HepG2 (cell line): ENCODE measurements around the gene TMEM156. TPM values are rescaled to one million over a fixed set of nuclear protein-coding genes. Genes with fewer than 3 reads are reported as not detected.

Experiments used
- AHR ChIP-seq: IDR thresholded peaks from 2 replicates; pipeline ENCODE4 v1.6.1; 2018; ENCODE audit warnings: missing genetic modification reagents, missing compliant biosample characterization
- ARID2 ChIP-seq: sonication (generic); formaldehyde crosslinking; IDR thresholded peaks from 2 replicates; pipeline ENCODE4 v1.8.1; 2022; ENCODE audit warnings: mild to moderate bottlenecking, missing genetic modification reagents, borderline replicate concordance
- ATF1 ChIP-seq: IDR thresholded peaks from 2 replicates; pipeline ENCODE4 v1.6.1; 2016; ENCODE audit warnings: mild to moderate bottlenecking, control low read depth
- ATF2 ChIP-seq: sonication (generic); formaldehyde crosslinking; IDR thresholded peaks from 2 replicates; pipeline ENCODE4 v1.4.0; 2020; ENCODE audit warnings: missing genetic modification reagents
- CBFB ChIP-seq: sonication (generic); formaldehyde crosslinking; IDR thresholded peaks from 2 replicates; pipeline ENCODE4 v1.4.0; 2020; ENCODE audit warnings: missing genetic modification reagents
- HIVEP1 ChIP-seq: sonication (generic); formaldehyde crosslinking; IDR thresholded peaks from 2 replicates; pipeline ENCODE4 v1.4.0; 2020; ENCODE audit warnings: mild to moderate bottlenecking, missing genetic modification reagents
- HMG20A ChIP-seq: IDR thresholded peaks from 2 replicates; pipeline ENCODE4 v1.6.1; 2016; ENCODE audit warnings: borderline replicate concordance
- HNF4G ChIP-seq, 2 experiments: sonication (generic) in 1 of 2; formaldehyde crosslinking in 1 of 2; IDR thresholded peaks; 2 replicates each; pipeline versions ENCODE4 v1.4.0 to v1.6.1; 2011 to 2020; ENCODE audit warnings: borderline replicate concordance in 2 of 2, low read depth in 2 of 2, mild to moderate bottlenecking in 2 of 2, low read length in 1 of 2, missing genetic modification reagents in 1 of 2, moderate library complexity in 1 of 2
- KAT8 ChIP-seq: IDR thresholded peaks from 2 replicates; pipeline ENCODE4 v1.6.1; 2016; ENCODE audit warnings: missing genetic modification reagents, missing compliant biosample characterization
- NFIC ChIP-seq: IDR thresholded peaks from 2 replicates; pipeline ENCODE4 v1.6.1; 2012; ENCODE audit warnings: mild to moderate bottlenecking, low read length, inconsistent platforms
- NONO ChIP-seq, 2 experiments: fragments of 450-650 bp in 1 of 2; sonication (generic) in 1 of 2; formaldehyde crosslinking in 1 of 2; IDR thresholded peaks in 1 of 2; conservative IDR thresholded peaks in 1 of 2; 2 replicates each; pipeline versions ENCODE4 v1.6.1 to v1.8.0; 2017 to 2022; ENCODE audit warnings: mild to moderate bottlenecking in 1 of 2, missing genetic modification reagents in 1 of 2, moderate library complexity in 1 of 2
- NR2F1 ChIP-seq, 2 experiments: fragments of 450-650 bp in 1 of 2; formaldehyde crosslinking in 1 of 2; IDR thresholded peaks; 2 replicates each; pipeline versions ENCODE4 v1.5.0 to v1.6.1; 2016 to 2020; ENCODE audit warnings: mild to moderate bottlenecking in 1 of 2, missing compliant biosample characterization in 1 of 2, missing genetic modification reagents in 1 of 2, moderate library complexity in 1 of 2
- NR2F2 ChIP-seq: IDR thresholded peaks from 2 replicates; pipeline ENCODE4 v1.6.1; 2012; ENCODE audit warnings: low read depth, inconsistent platforms, borderline replicate concordance
- PHF8 ChIP-seq: sonication (generic); formaldehyde crosslinking; IDR thresholded peaks from 2 replicates; pipeline ENCODE4 v1.5.0; 2020; ENCODE audit warnings: missing genetic modification reagents
- SNAPC5 ChIP-seq: sonication (generic); formaldehyde crosslinking; IDR thresholded peaks from 2 replicates; pipeline ENCODE4 v1.8.1; 2023; ENCODE audit warnings: mild to moderate bottlenecking, missing genetic modification reagents, borderline replicate concordance
- TEAD3 ChIP-seq: optimal IDR thresholded peaks from 2 replicates; pipeline ENCODE3; 2016; ENCODE audit warnings: borderline replicate concordance
- YY1 ChIP-seq: IDR thresholded peaks from 2 replicates; pipeline ENCODE4 v1.6.1; 2011; ENCODE audit warnings: low read length, low read depth, moderate library complexity, mild to moderate bottlenecking; ENCODE audit not compliant: insufficient read depth, insufficient replicate concordance
- ZNF143 ChIP-seq: sonication (generic); formaldehyde crosslinking; IDR thresholded peaks from 2 replicates; pipeline ENCODE4 v1.4.0; 2020; ENCODE audit warnings: missing genetic modification reagents
- ZNF362 ChIP-seq: sonication (generic); formaldehyde crosslinking; IDR thresholded peaks from 2 replicates; pipeline ENCODE4 v1.4.0; 2020; ENCODE audit warnings: missing genetic modification reagents, mild to moderate bottlenecking, borderline replicate concordance
- ZNF468 ChIP-seq: sonication (generic); formaldehyde crosslinking; IDR thresholded peaks from 2 replicates; pipeline ENCODE4 v1.8.0; 2022; ENCODE audit warnings: mild to moderate bottlenecking, moderate library complexity, missing genetic modification reagents
- ZNF574 ChIP-seq: sonication (generic); formaldehyde crosslinking; IDR thresholded peaks from 2 replicates; pipeline ENCODE4 v1.4.0; 2020; ENCODE audit warnings: missing genetic modification reagents
- ZNF614 ChIP-seq: IDR thresholded peaks from 2 replicates; pipeline ENCODE4 v1.6.1; 2018; ENCODE audit warnings: missing biosample characterization, missing genetic modification reagents, inconsistent platforms, borderline replicate concordance
- ZNF816 ChIP-seq: sonication (generic); formaldehyde crosslinking; IDR thresholded peaks from 2 replicates; pipeline ENCODE4 v1.8.0; 2022; ENCODE audit warnings: missing genetic modification reagents, mild to moderate bottlenecking, borderline replicate concordance
- ZSCAN30 ChIP-seq: sonication (generic); formaldehyde crosslinking; IDR thresholded peaks from 2 replicates; pipeline ENCODE4 v1.5.0; 2020; ENCODE audit warnings: mild to moderate bottlenecking, missing genetic modification reagents
- polyA plus RNA-seq, 8 experiments: library from polyadenylated mRNA; depleted of rRNA in 3 of 8; stranded (reverse) in 7 of 8; unstranded in 1 of 8; fragments of >200 nt; fragmentation: Illumina TruSeq in 4 of 8; extraction: Trizol in 4 of 8; gene quantifications; 2 replicates each; pipeline versions ENCODE4 v1.2.1 to v1.2.3, GENCODE V29; 2011 to 2016; ENCODE audit warnings: low read depth in 4 of 8, missing spikeins in 1 of 8, mixed read lengths in 1 of 8; ENCODE audit not compliant: insufficient read depth in 1 of 8
- total RNA-seq, 5 experiments: library from RNA; depleted of rRNA; stranded (reverse); fragments of >200 nt; fragmentation: Illumina TruSeq; extraction: Trizol; gene quantifications; 2 replicates each; pipeline ENCODE4 v1.2.3, GENCODE V29; 2016; ENCODE audit warnings: low read depth in 1 of 5

The TMEM156 gene
- total and polyA plus RNA-seq, 2 of the 13 experiments (the other 11 are each of a cell fraction or from before 2014, with no cell fraction given): 1.6 TPM; not detected in 1

GRCh38 chr4:38967260-38968095, 64.7 kb downstream of the TMEM156 start (continued):
- TF ChIP-seq ATF2: no peak
- TF ChIP-seq AHR (CRISPR knock-in tag): no peak
- 0 out of 2 replicates have a peak, but pooled peaks have one; percentile 38 for TF ChIP-seq KAT8
- no peak for TF ChIP-seq ZNF574 (CRISPR knock-in tag)
- no peak for TF ChIP-seq NR2F2
- no peak for TF ChIP-seq ZNF143 (CRISPR knock-in tag)
- 0 out of 2 replicates have a peak, but pooled peaks have one; percentile 21 for TF ChIP-seq NFIC
- no peak for TF ChIP-seq NONO (IDR thresholded peaks at IDR 0.05)
- no peak for TF ChIP-seq NONO (CRISPR knock-in tag; conservative IDR thresholded peaks at IDR 0.05)
- TF ChIP-seq ARID2 (CRISPR knock-in tag): no peak
- 0 out of 4 replicates have a peak, but pooled peaks of 1 of the 2 experiments have one; percentile 17 for TF ChIP-seq NR2F1 (CRISPR knock-in tag; IDR thresholded peaks at IDR 0.05)
- TF ChIP-seq HNF4G (IDR thresholded peaks at IDR 0.05; ENCODE audit: borderline replicate concordance, low read depth, low read length): no peak
- no peak for TF ChIP-seq HNF4G (CRISPR knock-in tag; IDR thresholded peaks at IDR 0.05; ENCODE audit: borderline replicate concordance, low read depth)
- TF ChIP-seq ZNF816 (CRISPR knock-in tag): no peak
- no peak for TF ChIP-seq SNAPC5
- no peak for TF ChIP-seq CBFB (CRISPR knock-in tag)
- TF ChIP-seq TEAD3 (CRISPR knock-in tag): no peak
- TF ChIP-seq HMG20A: peak; percentile 57; the same call in 1 of the 2 replicates
- no peak for TF ChIP-seq ZSCAN30 (CRISPR knock-in tag)
- TF ChIP-seq PHF8: no peak
- TF ChIP-seq HIVEP1 (CRISPR knock-in tag): no peak
- no peak for TF ChIP-seq ZNF468 (CRISPR knock-in tag)
- TF ChIP-seq YY1: no peak
- TF ChIP-seq ZNF614 (CRISPR knock-in tag): peak; percentile 93
- no peak for TF ChIP-seq ZNF362 (CRISPR knock-in tag)
- no peak for TF ChIP-seq ATF1 (CRISPR knock-in tag)
